Prostate gland (tissue), 2 donors: ENCODE measurements around the gene HK1. TPM values are rescaled to one million over a fixed set of nuclear protein-coding genes. Genes with fewer than 3 reads are reported as not detected.

Experiments used
- DNase-seq: peaks from one replicate; pipeline ENCODE4 v3.0.0-alpha.2; 2019; ENCODE audit warnings: low spot score
- H3K27ac ChIP-seq, 2 donors: fragments of 200-600 bp; sonication (generic); 2 replicates each; pipeline ENCODE4 v1.5.1; 2017 to 2019
- H3K27me3 ChIP-seq: fragments of 200-600 bp; sonication (generic); replicated peaks from 2 replicates; pipeline ENCODE4 v1.5.1; 2019; ENCODE audit not compliant: insufficient read depth
- H3K36me3 ChIP-seq, 2 donors: fragments of 200-600 bp; sonication (generic); 1 replicate in 1 of 2; 2 replicates in 1 of 2; pipeline versions ENCODE4 v1.5.1 to v1.8.1; 2017 to 2019
- H3K4me1 ChIP-seq: fragments of 200-600 bp; sonication (generic); replicated peaks from 2 replicates; pipeline ENCODE4 v1.5.1; 2019
- H3K4me3 ChIP-seq, 2 donors: fragments of 200-600 bp; sonication (generic); 2 replicates each; pipeline ENCODE4 v1.5.1; 2017 to 2019
- H3K9me3 ChIP-seq: fragments of 200-600 bp; sonication (generic); 2 replicates; pipeline ENCODE4 v1.5.1; 2017
- CTCF ChIP-seq, 4 experiments: fragments of 200-600 bp in 2 of 4; fragments of 450-650 bp in 2 of 4; sonication (generic) in 2 of 4; IDR thresholded peaks; 1 replicate in 3 of 4; 2 replicates in 1 of 4; pipeline ENCODE4 v1.5.1; 2016 to 2019; ENCODE audit warnings: antibody characterized with exemption in 4 of 4, mild to moderate bottlenecking in 2 of 4, moderate library complexity in 2 of 4
- POLR2A ChIP-seq: fragments of 450-650 bp; IDR thresholded peaks from one replicate; pipeline ENCODE4 v1.6.1; 2016; ENCODE audit warnings: antibody characterized with exemption, mild to moderate bottlenecking
- POLR2AphosphoS5 ChIP-seq: sonication (generic); formaldehyde crosslinking; IDR thresholded peaks from one replicate; pipeline ENCODE4 v1.6.1; 2017; ENCODE audit warnings: antibody characterized with exemption
- WGBS: methylation state at CpG from one replicate; pipeline ENCODE4 v1.1.5; 2018; 5-methylcytosine and 5-hydroxymethylcytosine counted together
- intact Hi-C: fragments of 100-400 bp; cut with DNase I; formaldehyde crosslinking; loops from one replicate; pipeline ENCODE4 v1.14.2; 2022
- total RNA-seq, 2 donors: library from RNA; depleted of rRNA; stranded (reverse); fragments of >200 nt; gene quantifications; one replicate each; pipeline ENCODE4 v1.1.0, GENCODE V29; 2016

The HK1 gene
- total RNA-seq, 2 donors from 2014 or later, result 67.8 to 134 TPM

- Histone ChIP-seq H3K27ac (peak overlapping the region; percentile 79 to 80), H3K4me1 (peaks cover 52% of the 10 kb centered on the region), H3K9me3 (no peaks in the 10 kb centered on the region), H3K36me3 (no peaks in the 10 kb centered on the region), H3K27me3 (no peaks in the 10 kb centered on the region), H3K4me3 (no peak overlapping the region)
- WGBS, result 20% methylated on average over 10 of the region's 13 CpGs
- intact Hi-C loops, result loop anchor here (10.0 kb wide), 1 partner anchor 170 kb away; no protein-coding TSS in a partner anchor
- DNase-seq, result no peak
- TF ChIP-seq POLR2A (peak; percentile 14), POLR2AphosphoS5 (no peak), CTCF (IDR thresholded peaks at IDR 0.05) (no peak)
Observed at GRCh38 chr10:69335063-69335587, 56.8 kb downstream of the HK1 start.

GRCh38 chr10:69335613-69336012, 57.3 kb downstream of the HK1 start:
- Histone ChIP-seq H3K27ac (peak overlapping the region; percentile 79 to 80), H3K4me1 (peaks cover 52% of the 10 kb centered on the region), H3K9me3 (no peaks in the 10 kb centered on the region), H3K27me3 (no peaks in the 10 kb centered on the region), H3K36me3 (no peaks in the 10 kb centered on the region), H3K4me3 (no peak overlapping the region)
- no peak for DNase-seq
- intact Hi-C loops, result loop anchor here (10.0 kb wide), 1 partner anchor 169 kb away; no protein-coding TSS in a partner anchor
- TF ChIP-seq POLR2A, result no peak
- 89% methylated on average over 8 of the region's 8 CpGs for WGBS

GRCh38 chr10:69336952-69337295, 58.6 kb downstream of the HK1 start:
- Histone ChIP-seq H3K4me3 (no peak overlapping the region), H3K27ac (peak overlapping the region; percentile 74 to 77), H3K9me3 (no peaks in the 10 kb centered on the region), H3K4me1 (peaks cover 52% of the 10 kb centered on the region), H3K36me3 (no peaks in the 10 kb centered on the region), H3K27me3 (no peaks in the 10 kb centered on the region)
- intact Hi-C loops, result loop anchor here (10.0 kb wide), 1 partner anchor 168 kb away; no protein-coding TSS in a partner anchor
- WGBS, result 76% methylated on average over 2 of the region's 2 CpGs
- no peak for DNase-seq
- no peak for TF ChIP-seq POLR2A
- no peak for TF ChIP-seq POLR2AphosphoS5
- TF ChIP-seq CTCF (IDR thresholded peaks at IDR 0.05), result no peak

GRCh38 chr10:69337296-69338132, 59.2 kb downstream of the HK1 start:
- intact Hi-C loops, result loop anchor here (10.0 kb wide), 1 partner anchor 167 kb away; no protein-coding TSS in a partner anchor
- Histone ChIP-seq H3K9me3 (no peaks in the 10 kb centered on the region), H3K36me3 (no peaks in the 10 kb centered on the region), H3K27ac (peak overlapping the region; percentile 74 to 77), H3K4me1 (peaks cover 51% of the 10 kb centered on the region), H3K27me3 (no peaks in the 10 kb centered on the region), H3K4me3 (no peak overlapping the region)
- peak; percentile 84 for DNase-seq
- 15% methylated on average over 16 of the region's 16 CpGs for WGBS
- TF ChIP-seq POLR2AphosphoS5 (peak; percentile 87), POLR2A (no peak)

- H3K4me1 ChIP-seq, result peaks cover 45% of the 10 kb centered on the region
- TF ChIP-seq POLR2A (no peak), CTCF (IDR thresholded peaks at IDR 0.05) (no peak), POLR2AphosphoS5 (no peak)
- H3K27me3 ChIP-seq, result no peaks in the 10 kb centered on the region
- no peaks in the 10 kb centered on the region for H3K9me3 ChIP-seq
- H3K27ac ChIP-seq, result peak overlapping the region; percentile 74 to 77
- 30% methylated on average over 8 of the region's 8 CpGs for WGBS
- DNase-seq, result no peak
- no peaks in the 10 kb centered on the region for H3K36me3 ChIP-seq
- intact Hi-C loops, result loop anchor here (10.0 kb wide), 1 partner anchor 167 kb away; no protein-coding TSS in a partner anchor
- H3K4me3 ChIP-seq, result no peak overlapping the region
Observed at GRCh38 chr10:69338133-69338456, 59.8 kb downstream of the HK1 start.
